Kidney (tissue), 14 donors: ENCODE measurements around the gene DPP9. TPM values are rescaled to one million over a fixed set of nuclear protein-coding genes. Genes with fewer than 3 reads are reported as not detected.

Source experiments
- DNase-seq, 5 donors: peaks; one replicate each; pipeline ENCODE4 v3.0.0-alpha.2; 2013 to 2020
- FAIRE-seq: peaks from 2 replicates; lab custom pipeline; 2012; peaks lifted over from hg19 to GRCh38; lab: Jason Lieb, UNC
- H3K27ac ChIP-seq, 2 donors: one replicate each; pipeline ENCODE4 v1.7.0; 2013; ENCODE audit warnings: low read depth in 2 of 2, low read length in 2 of 2, inconsistent platforms in 1 of 2
- H3K27me3 ChIP-seq: one replicate; pipeline ENCODE4 v1.7.1; 2013; ENCODE audit warnings: low read length, inconsistent platforms; ENCODE audit not compliant: control insufficient read depth, insufficient read depth
- H3K36me3 ChIP-seq, 3 donors: one replicate each; pipeline versions ENCODE4 v1.7.0 to v1.7.1; 2013; ENCODE audit warnings: low read length in 3 of 3, control low read depth in 1 of 3, inconsistent platforms in 1 of 3; ENCODE audit not compliant: insufficient read depth in 3 of 3, control insufficient read depth in 2 of 3
- H3K4me1 ChIP-seq, 3 donors: one replicate each; pipeline versions ENCODE4 v1.7.0 to v1.7.1; 2013; ENCODE audit warnings: low read length in 3 of 3, inconsistent platforms in 1 of 3, low read depth in 1 of 3; ENCODE audit not compliant: control insufficient read depth in 2 of 3, insufficient read depth in 2 of 3
- H3K4me3 ChIP-seq, 3 donors: one replicate each; pipeline versions ENCODE4 v1.7.0 to v1.8.1; 2013; ENCODE audit warnings: low read length in 3 of 3, control low read depth in 1 of 3, inconsistent platforms in 1 of 3
- H3K9ac ChIP-seq, 3 donors: one replicate each; pipeline versions ENCODE4 v1.7.0 to v1.7.1; 2013; ENCODE audit warnings: low read length in 3 of 3, control low read depth in 1 of 3, inconsistent platforms in 1 of 3
- H3K9me3 ChIP-seq, 3 donors: one replicate each; pipeline versions ENCODE4 v1.7.0 to v1.7.1; 2013; ENCODE audit warnings: low read length in 3 of 3, control low read depth in 1 of 3, inconsistent platforms in 1 of 3; ENCODE audit not compliant: control insufficient read depth in 2 of 3, insufficient read depth in 1 of 3
- CTCF ChIP-seq: IDR thresholded peaks from 3 replicates; pipeline ENCODE4 v1.5.1; 2012; ENCODE audit warnings: mild to moderate bottlenecking, moderate library complexity, borderline replicate concordance; ENCODE audit not compliant: insufficient read depth; ENCODE audit errors: extremely low read depth
- intact Hi-C: fragments of 100-400 bp; cut with DNase I; formaldehyde crosslinking; loops from one replicate; pipeline ENCODE4 v1.11.1; 2022
- polyA plus RNA-seq: library from polyadenylated mRNA; stranded (reverse); fragments of 350-450 nt; fragmentation: Illumina TruSeq; extraction: RNeasy Lipid Tissue Mini Kit (QIAGEN cat#74804); gene quantifications from one replicate; pipeline ENCODE4 v1.2.3, GENCODE V29; 2014; ENCODE audit warnings: low read depth, low replicate concordance; ENCODE audit not compliant: insufficient read depth
- total RNA-seq: library from RNA; stranded (reverse); fragmentation: NEBNext Ultra II Directional; extraction: Animal tissue kit (Norgen Biotek cat#: 25700); gene quantifications from one replicate; pipeline ENCODE4 v1.2.1, GENCODE V29; 2021
- donor health status: control.
- donor health status: control.
- donor health status: control.
- donor health status: control.
- donor health status: control.
- donor health status: DM: yes; HTN: yes; CAD: no.
- donor health status: Normal renal cell carcinoma (clear cell type).

DPP9 gene
- total and polyA plus RNA-seq, 2 donors from 2014 or later, result 14.0 to 61.9 TPM

GRCh38 chr19:4678881-4679790, 44.5 kb downstream of the DPP9 start:
- DNase-seq (peak in 3 of 5 donors; percentile 13 to 74 (median 34)), FAIRE-seq (no peak)
- Histone ChIP-seq H3K9me3 (no peaks in the 10 kb centered on the region), H3K9ac (no peak overlapping the region), H3K36me3 (peaks cover 0 to 9% (median 2%) of the 10 kb centered on the region in 3 donors), H3K4me1 (no peaks in the 10 kb centered on the region), H3K4me3 (no peak overlapping the region), H3K27ac (no peak overlapping the region), H3K27me3 (no peaks in the 10 kb centered on the region)
- intact Hi-C loops, result no loop called here
- no peak for TF ChIP-seq CTCF

- no peak for TF ChIP-seq CTCF
- no peak overlapping the region for H3K9ac ChIP-seq
- H3K4me1 ChIP-seq, result no peaks in the 10 kb centered on the region
- no peak overlapping the region for H3K4me3 ChIP-seq
- H3K27me3 ChIP-seq, result no peaks in the 10 kb centered on the region
- no peak overlapping the region for H3K27ac ChIP-seq
- peaks cover 0 to 5% (median 0%) of the 10 kb centered on the region in 3 donors for H3K36me3 ChIP-seq
- intact Hi-C loops, result no loop called here
- DNase-seq (peak in 1 of 5 donors; percentile 36), FAIRE-seq (no peak)
- no peaks in the 10 kb centered on the region for H3K9me3 ChIP-seq
Measured at GRCh38 chr19:4676955-4677731, 46.5 kb downstream of the DPP9 start.

- Histone ChIP-seq H3K4me1 (peaks cover 0 to 5% (median 0%) of the 10 kb centered on the region in 3 donors), H3K36me3 (no peaks in the 10 kb centered on the region), H3K9me3 (no peaks in the 10 kb centered on the region), H3K27ac (no peak overlapping the region), H3K27me3 (no peaks in the 10 kb centered on the region), H3K4me3 (no peak overlapping the region), H3K9ac (no peak overlapping the region)
- DNase-seq (peak in 2 of 5 donors; percentile 17 to 23), FAIRE-seq (no peak)
- no peak for TF ChIP-seq CTCF
- intact Hi-C loops, result no loop called here
Measured at GRCh38 chr19:4675346-4675745, 48.3 kb downstream of the DPP9 start.
